ENCODE results near the gene EMP1. TPM values are rescaled to one million over a fixed set of nuclear protein-coding genes. Genes with fewer than 3 reads are reported as not detected.

The EMP1 gene
- total and polyA plus RNA-seq, 2 donors (not counting 3 experiments of a cell fraction or from before 2014, with no cell fraction given): 265 to 528 TPM

DNA sequence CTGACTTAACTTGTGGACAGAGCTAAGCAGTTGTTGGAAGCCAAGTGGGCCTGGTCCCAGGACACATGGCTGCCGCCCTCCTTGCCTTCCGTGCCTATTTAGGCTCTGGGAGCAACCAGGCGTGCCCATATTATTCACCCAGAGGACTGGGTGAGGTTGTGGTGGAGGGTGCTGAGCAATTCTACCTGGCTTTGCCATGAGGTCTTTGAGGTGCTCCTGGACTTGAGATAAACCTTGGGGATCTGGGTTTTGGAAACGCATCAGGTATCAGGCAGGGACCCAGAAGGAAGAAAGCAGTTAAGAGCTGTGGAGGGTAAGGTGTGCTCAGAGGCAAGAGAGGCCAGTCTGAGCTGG is 60.1 kb downstream of the EMP1 start:
- CTCF ChIA-PET: interaction anchor here (0.7 to 4.2 kb wide), 16 partner anchors 8 to 910 kb away, joined by 3 to 57 read pairs (median 6); partner anchors contain the start of gene EMP1
- intact Hi-C loops (cut with micrococcal nuclease): loop anchor here (5.0 kb wide), 1 partner anchor 106 kb away; no protein-coding TSS in a partner anchor
- no peak for FAIRE-seq

DNA sequence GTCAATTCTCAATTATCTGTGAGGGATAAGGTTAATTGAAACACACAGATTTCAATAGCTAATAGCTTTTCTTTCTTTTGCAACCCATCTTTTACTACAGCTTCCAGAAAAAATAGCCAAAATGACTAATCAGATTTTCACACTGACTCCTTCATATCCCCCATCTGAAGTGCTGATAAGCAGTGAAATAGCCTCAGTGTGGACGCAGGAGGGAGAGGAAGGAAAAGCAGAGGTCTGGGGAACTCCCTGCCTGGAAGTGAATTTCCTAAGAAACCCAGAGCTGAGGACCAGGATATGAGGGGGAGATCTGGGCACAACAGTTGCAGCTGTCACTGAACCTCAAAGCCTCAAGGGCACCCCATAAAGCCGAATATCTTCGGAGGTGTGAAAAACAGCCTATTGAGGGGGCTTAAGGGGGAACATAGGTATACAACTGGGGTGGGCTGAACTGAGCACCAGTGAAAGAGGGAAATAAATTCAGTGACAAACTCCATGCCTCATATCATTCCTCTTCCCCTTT is 60.9 kb downstream of the EMP1 start:
- Histone ChIP-seq H2AFZ (ENCODE audit: low read depth, low read length) (no peak overlapping the region), H3K36me3 (ENCODE audit: control insufficient read depth in 2 of 2, extremely low read depth in 1 of 2, insufficient read depth in 2 of 2, low read length in 2 of 2) (no peaks in the 10 kb centered on the region), H3K9me1 (replicated peaks; ENCODE audit: control insufficient read depth, extremely low read depth, insufficient read depth, low read length) (no peaks in the 10 kb centered on the region), H3K9ac (replicated peaks; ENCODE audit: extremely low read depth, insufficient read depth, low read length) (no peak overlapping the region), H3K4me1 (ENCODE audit: control insufficient read depth, extremely low read depth, insufficient read depth, low read length) (peaks cover 17% of the 10 kb centered on the region), H4K20me1 (replicated peaks; ENCODE audit: control insufficient read depth, extremely low read depth, insufficient read depth, low read length) (no peaks in the 10 kb centered on the region), H3K79me2 (ENCODE audit: control insufficient read depth, insufficient read depth, low read length) (no peaks in the 10 kb centered on the region), H3K4me3 (replicated peaks in 1 of 3; ENCODE audit: insufficient read depth in 1 of 3, low read depth in 1 of 3, low read length in 3 of 3) (no peak overlapping the region), H3K4me2 (ENCODE audit: insufficient read depth, low read length) (no peak overlapping the region), H3K27ac (ENCODE audit: insufficient read depth, low read depth, low read length) (no peak overlapping the region), H3K9me3 (replicated peaks; ENCODE audit: control insufficient read depth, insufficient read depth, low read length) (no peaks in the 10 kb centered on the region), H3K27me3 (ENCODE audit: control insufficient read depth in 2 of 2, insufficient read depth in 2 of 2, low read length in 2 of 2) (no peaks in the 10 kb centered on the region)
- ChIA-PET POLR2A (no interaction called here), CTCF (interaction anchor here (0.8 to 4.2 kb wide), 10 partner anchors 8 to 910 kb away, joined by 3 to 57 read pairs (median 6); partner anchors contain the start of gene EMP1)
- DNase-seq (ENCODE audit: low read depth, low spot score): peak; percentile 68
- intact Hi-C loops (cut with micrococcal nuclease): loop anchor here (5.0 kb wide), 1 partner anchor 105 kb away; no protein-coding TSS in a partner anchor
- BruUV-seq (replicated peaks): no TSS peak
- dilution Hi-C loops (cut with MboI; ENCODE audit: extremely low pct_ligation_motif_present, low sequenced_read_pairs): no loop called here
- peak; percentile 80 for FAIRE-seq
- TF ChIP-seq, protein P1, sequence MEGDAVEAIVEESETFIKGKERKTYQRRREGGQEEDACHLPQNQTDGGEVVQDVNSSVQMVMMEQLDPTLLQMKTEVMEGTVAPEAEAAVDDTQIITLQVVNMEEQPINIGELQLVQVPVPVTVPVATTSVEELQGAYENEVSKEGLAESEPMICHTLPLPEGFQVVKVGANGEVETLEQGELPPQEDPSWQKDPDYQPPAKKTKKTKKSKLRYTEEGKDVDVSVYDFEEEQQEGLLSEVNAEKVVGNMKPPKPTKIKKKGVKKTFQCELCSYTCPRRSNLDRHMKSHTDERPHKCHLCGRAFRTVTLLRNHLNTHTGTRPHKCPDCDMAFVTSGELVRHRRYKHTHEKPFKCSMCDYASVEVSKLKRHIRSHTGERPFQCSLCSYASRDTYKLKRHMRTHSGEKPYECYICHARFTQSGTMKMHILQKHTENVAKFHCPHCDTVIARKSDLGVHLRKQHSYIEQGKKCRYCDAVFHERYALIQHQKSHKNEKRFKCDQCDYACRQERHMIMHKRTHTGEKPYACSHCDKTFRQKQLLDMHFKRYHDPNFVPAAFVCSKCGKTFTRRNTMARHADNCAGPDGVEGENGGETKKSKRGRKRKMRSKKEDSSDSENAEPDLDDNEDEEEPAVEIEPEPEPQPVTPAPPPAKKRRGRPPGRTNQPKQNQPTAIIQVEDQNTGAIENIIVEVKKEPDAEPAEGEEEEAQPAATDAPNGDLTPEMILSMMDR (IDR thresholded peaks at IDR 0.05; ENCODE audit: extremely low read depth in 1 of 2, insufficient read depth in 1 of 2, low read depth in 1 of 2, low read length in 2 of 2): no peak
- TF ChIP-seq POLR2A (IDR thresholded peaks at IDR 0.05; ENCODE audit: low read depth, low read length) (no peak), FOS (IDR thresholded peaks at IDR 0.05; ENCODE audit: borderline replicate concordance, insufficient read depth, low read length) (no peak), MYC (IDR thresholded peaks at IDR 0.05; ENCODE audit: low read depth, low read length) (no peak), POLR2AphosphoS5 (IDR thresholded peaks at IDR 0.05; ENCODE audit: insufficient read depth, low read depth, low read length) (no peak), GATA2 (IDR thresholded peaks at IDR 0.05; ENCODE audit: insufficient read depth, insufficient read length, low read depth, low read length) (no peak), JUN (IDR thresholded peaks at IDR 0.05; ENCODE audit: borderline replicate concordance, insufficient read depth, insufficient read length, low read depth) (no peak), EZH2 (IDR thresholded peaks at IDR 0.05; ENCODE audit: borderline replicate concordance, low read depth, low read length, severe bottlenecking) (no peak)
- TF ChIP-seq, protein P2, sequence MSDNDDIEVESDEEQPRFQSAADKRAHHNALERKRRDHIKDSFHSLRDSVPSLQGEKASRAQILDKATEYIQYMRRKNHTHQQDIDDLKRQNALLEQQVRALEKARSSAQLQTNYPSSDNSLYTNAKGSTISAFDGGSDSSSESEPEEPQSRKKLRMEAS (IDR thresholded peaks at IDR 0.05; ENCODE audit: insufficient read depth, insufficient read length): no peak

More for the DNA sequence above, 60.1 kb downstream of the EMP1 start:
- DNase-seq (ENCODE audit: low read depth, low spot score): no peak
- TF ChIP-seq, protein P1 (IDR thresholded peaks at IDR 0.05; ENCODE audit: extremely low read depth in 1 of 2, insufficient read depth in 1 of 2, low read depth in 1 of 2, low read length in 2 of 2): no peak
- TF ChIP-seq EZH2 (IDR thresholded peaks at IDR 0.05; ENCODE audit: borderline replicate concordance, low read depth, low read length, severe bottlenecking) (no peak), MYC (IDR thresholded peaks at IDR 0.05; ENCODE audit: low read depth, low read length) (no peak)
- no peak overlapping the region for H2AFZ ChIP-seq (ENCODE audit: low read depth, low read length)
- POLR2A ChIA-PET: no interaction called here
- no peak overlapping the region for H3K9ac ChIP-seq (replicated peaks; ENCODE audit: extremely low read depth, insufficient read depth, low read length)
- no peak overlapping the region for H3K4me2 ChIP-seq (ENCODE audit: insufficient read depth, low read length)
- H3K27ac ChIP-seq (ENCODE audit: insufficient read depth, low read depth, low read length): no peak overlapping the region
- dilution Hi-C loops (cut with MboI; ENCODE audit: extremely low pct_ligation_motif_present, low sequenced_read_pairs): no loop called here
- H3K36me3 ChIP-seq (ENCODE audit: control insufficient read depth in 2 of 2, extremely low read depth in 1 of 2, insufficient read depth in 2 of 2, low read length in 2 of 2): no peaks in the 10 kb centered on the region
- H3K79me2 ChIP-seq (ENCODE audit: control insufficient read depth, insufficient read depth, low read length): no peaks in the 10 kb centered on the region
- H3K9me1 ChIP-seq (replicated peaks; ENCODE audit: control insufficient read depth, extremely low read depth, insufficient read depth, low read length): no peaks in the 10 kb centered on the region
- H3K9me3 ChIP-seq (replicated peaks; ENCODE audit: control insufficient read depth, insufficient read depth, low read length): no peaks in the 10 kb centered on the region
- no peaks in the 10 kb centered on the region for H3K27me3 ChIP-seq (ENCODE audit: control insufficient read depth in 2 of 2, insufficient read depth in 2 of 2, low read length in 2 of 2)
- H4K20me1 ChIP-seq (replicated peaks; ENCODE audit: control insufficient read depth, extremely low read depth, insufficient read depth, low read length): no peaks in the 10 kb centered on the region
- H3K4me3 ChIP-seq (replicated peaks in 1 of 3; ENCODE audit: insufficient read depth in 1 of 3, low read depth in 1 of 3, low read length in 3 of 3): no peak overlapping the region
- peaks cover 17% of the 10 kb centered on the region for H3K4me1 ChIP-seq (ENCODE audit: control insufficient read depth, extremely low read depth, insufficient read depth, low read length)
- no TSS peak for BruUV-seq (replicated peaks)

All from endothelial cell of umbilical vein (primary cell).